ENCODE data around the gene CLEC2L. TPM values are rescaled to one million over a fixed set of nuclear protein-coding genes. Genes with fewer than 3 reads are reported as not detected.

Gene CLEC2L
- total and polyA plus RNA-seq, 2 of the 8 experiments (the other 6 are each of a cell fraction or from before 2014, with no cell fraction given) = 0.20 to 1.9 TPM

GRCh38 chr7:139589474-139589873 lies 66.0 kb downstream of the CLEC2L start:
- Histone ChIP-seq H4K20me1 (replicated peaks in 1 of 2; ENCODE audit: control insufficient read depth in 1 of 2, insufficient read depth in 2 of 2, low read length in 2 of 2) (no peaks in the 10 kb centered on the region), H3K9me3 (ENCODE audit: insufficient read depth in 2 of 2, low read depth in 1 of 2, low read length in 1 of 2) (no peaks in the 10 kb centered on the region), H4K5ac (ENCODE audit: insufficient read length, low read depth, low read length) (no peak overlapping the region), H3K9ac (replicated peaks in 1 of 4; ENCODE audit: extremely low read depth in 1 of 4, low read depth in 3 of 4, low read length in 3 of 4) (no peak overlapping the region), H2AFZ (ENCODE audit: low read length) (no peak overlapping the region), H4K8ac (ENCODE audit: extremely low read depth, insufficient read depth, low read length) (no peak overlapping the region), H3K27me3 (replicated peaks in 1 of 4; ENCODE audit: control insufficient read depth in 3 of 4, extremely low read depth in 1 of 4, insufficient read depth in 3 of 4, low read length in 3 of 4) (no peaks in the 10 kb centered on the region), H2AK5ac (ENCODE audit: low read depth, low read length) (no peak overlapping the region), H4K91ac (replicated peaks; ENCODE audit: insufficient read length, low read length) (no peak overlapping the region), H2BK12ac (ENCODE audit: low read depth, low read length) (no peak overlapping the region), H3K36me3 (ENCODE audit: control insufficient read depth in 2 of 4, insufficient read depth in 4 of 4, low read length in 3 of 4) (no peaks in the 10 kb centered on the region), H3K79me1 (ENCODE audit: low read depth, low read length) (no peaks in the 10 kb centered on the region), H2BK5ac (ENCODE audit: low read depth, low read length) (no peak overlapping the region), H3K4me1 (replicated peaks in 1 of 4; ENCODE audit: control insufficient read depth in 3 of 4, insufficient read depth in 4 of 4, low read length in 3 of 4) (no peaks in the 10 kb centered on the region; a peak in 1 of 7 replicates), H3K23ac (ENCODE audit: insufficient read length) (no peak overlapping the region), H3K4ac (replicated peaks; ENCODE audit: insufficient read length, low read depth, low read length) (no peak overlapping the region), H3K27ac (ENCODE audit: low read depth, low read length) (no peak overlapping the region), H3K79me2 (ENCODE audit: control insufficient read depth in 1 of 2, insufficient read depth in 2 of 2, low read length in 2 of 2) (no peaks in the 10 kb centered on the region), H3K23me2 (ENCODE audit: low read depth, low read length) (no peaks in the 10 kb centered on the region), H3K14ac (ENCODE audit: insufficient read length) (no peak overlapping the region), H3K4me2 (ENCODE audit: insufficient read depth in 1 of 2, low read depth in 2 of 2, low read length in 2 of 2) (no peak overlapping the region), H3K4me3 (ENCODE audit: extremely low read depth in 1 of 4, insufficient read depth in 2 of 4, low read depth in 3 of 4, low read length in 4 of 4) (no peak overlapping the region), H3K56ac (replicated peaks; ENCODE audit: insufficient read length, low read depth, low read length) (no peak overlapping the region), H2BK15ac (ENCODE audit: low read length) (no peak overlapping the region), H2BK20ac (ENCODE audit: low read length) (no peak overlapping the region), H2BK120ac (replicated peaks; ENCODE audit: low read depth, low read length) (no peak overlapping the region), H3K18ac (ENCODE audit: extremely low read depth, low read length) (no peak overlapping the region)
- ChIA-PET POLR2A (ENCODE audit: partially characterized antibody) (interaction anchor here (1.3 kb wide), 1 partner anchor 15 kb away, joined by 5 read pairs; no protein-coding TSS in a partner anchor), CTCF (ENCODE audit: partially characterized antibody) (interaction anchor here (1.0 to 5.0 kb wide), 13 partner anchors 9 to 413 kb away, joined by 3 to 51 read pairs (median 5); no protein-coding TSS in a partner anchor)
- 75% methylated on average over 1 of the region's 1 CpG; no CpG with 5 or more reads in 1 of the 2 experiments for WGBS, 2 experiments (ENCODE audit: extremely low coverage in 1 of 2, insufficient coverage in 1 of 2, insufficient read length in 1 of 2, insufficient replicate concordance in 2 of 2, low coverage in 1 of 2, low lambda C conversion rate in 2 of 2, missing lambda C conversion rate in 1 of 2)
- no peak for FAIRE-seq
- DNase-seq (ENCODE audit: low read depth in 1 of 2, low spot score in 2 of 2) = no peak
- TF ChIP-seq HDAC2 (IDR thresholded peaks at IDR 0.05; ENCODE audit: borderline replicate concordance in 1 of 2, low read depth in 2 of 2, low read length in 2 of 2) (no peak), TAF7 (optimal IDR thresholded peaks at IDR 0.05; ENCODE audit: borderline replicate concordance, low read depth, low read length) (no peak), JUN (IDR thresholded peaks at IDR 0.05; ENCODE audit: low read depth, low read length) (no peak), TBP (IDR thresholded peaks at IDR 0.05; ENCODE audit: low read depth, low read length) (no peak), TEAD4 (IDR thresholded peaks at IDR 0.05; ENCODE audit: low read depth, low read length) (no peak), TAF1 (IDR thresholded peaks at IDR 0.05; ENCODE audit: low read depth, low read length) (no peak), KDM1A (IDR thresholded peaks at IDR 0.05; ENCODE audit: borderline replicate concordance, low read length) (no peak), ASH2L (IDR thresholded peaks at IDR 0.05; ENCODE audit: low read length) (no peak), SRF (IDR thresholded peaks at IDR 0.05; ENCODE audit: low read depth, low read length) (no peak), ATF3 (IDR thresholded peaks at IDR 0.05; ENCODE audit: insufficient read depth, low read depth, low read length) (no peak)

Data from H1 (cell line).